ENCODE data around the gene ATE1. TPM values are rescaled to one million over a fixed set of nuclear protein-coding genes. Genes with fewer than 3 reads are reported as not detected.

ATE1 gene
- total RNA-seq, 1 experiment from 2014 or later: 39.2 TPM

DNA sequence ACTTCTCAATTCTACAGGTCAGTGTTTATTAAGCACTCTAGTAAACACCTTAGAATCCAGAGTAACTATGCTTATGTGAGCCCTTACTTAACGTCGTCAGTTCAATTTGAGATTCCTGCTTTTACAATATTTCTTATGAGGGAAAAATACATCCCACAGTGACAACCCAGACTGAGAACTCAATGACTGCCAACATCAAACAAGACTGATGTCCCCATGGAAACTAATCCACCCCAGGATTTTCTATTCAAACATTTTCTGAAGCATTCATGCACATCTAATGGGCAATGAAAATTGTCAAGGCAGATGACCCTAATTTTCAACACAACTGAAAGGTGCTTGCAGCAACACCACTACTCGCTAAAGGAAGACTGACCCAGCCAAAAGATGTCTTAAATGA is 67.0 kb downstream of the ATE1 start:
- Histone ChIP-seq H3K9ac (ENCODE audit: low read length) (no peak overlapping the region), H3K4me1 (ENCODE audit: control insufficient read depth in 1 of 2, insufficient read depth in 2 of 2, low read length in 2 of 2) (no peaks in the 10 kb centered on the region), H3K36me3 (ENCODE audit: control insufficient read depth in 1 of 2, insufficient read depth in 2 of 2, low read length in 2 of 2) (no peaks in the 10 kb centered on the region), H3K4me2 (ENCODE audit: low read length) (no peak overlapping the region), H3K79me2 (ENCODE audit: insufficient read depth, low read length) (no peaks in the 10 kb centered on the region), H3K27ac (ENCODE audit: low read depth, low read length) (no peak overlapping the region), H3K9me3 (ENCODE audit: control insufficient read depth in 1 of 2, insufficient read depth in 1 of 2, low read depth in 1 of 2, low read length in 2 of 2) (no peaks in the 10 kb centered on the region), H3K27me3 (ENCODE audit: insufficient read depth, low read length) (no peaks in the 10 kb centered on the region), H2AFZ (ENCODE audit: low read depth, low read length, poor library complexity, severe bottlenecking) (no peak overlapping the region), H3K4me3 (replicated peaks in 1 of 2; ENCODE audit: low read depth in 1 of 2, low read length in 2 of 2) (no peak overlapping the region), H3K9me2 (ENCODE audit: insufficient read depth) (no peaks in the 10 kb centered on the region), H4K20me1 (ENCODE audit: insufficient read depth) (no peaks in the 10 kb centered on the region)
- intact Hi-C loops (cut with micrococcal nuclease): no loop called here
- POLR2A ChIA-PET: no interaction called here
- CTCF ChIA-PET: no interaction called here
- TF ChIP-seq ZBTB33 (IDR thresholded peaks at IDR 0.05; ENCODE audit: extremely low read depth, insufficient replicate concordance, low read length): no peak
- TF ChIP-seq TCF7L2 (IDR thresholded peaks at IDR 0.05; ENCODE audit: borderline replicate concordance, extremely low read depth, insufficient read depth, insufficient read length): no peak
- TF ChIP-seq EGR1 (IDR thresholded peaks at IDR 0.05; ENCODE audit: low read depth): no peak
- no peak for TF ChIP-seq SRF (IDR thresholded peaks at IDR 0.05; ENCODE audit: low read depth)
- no peak for TF ChIP-seq POLR2A (IDR thresholded peaks at IDR 0.05; ENCODE audit: borderline replicate concordance, extremely low read depth, insufficient read depth, insufficient read length)
- no peak for TF ChIP-seq YY1 (IDR thresholded peaks at IDR 0.05; ENCODE audit: extremely low read depth, insufficient replicate concordance, low read depth, low read length)
- no peak for TF ChIP-seq EZH2phosphoT487 (IDR thresholded peaks at IDR 0.05; ENCODE audit: borderline replicate concordance)
- no peak for TF ChIP-seq CBX3 (IDR thresholded peaks at IDR 0.05; ENCODE audit: low read depth)
- TF ChIP-seq, protein P1, sequence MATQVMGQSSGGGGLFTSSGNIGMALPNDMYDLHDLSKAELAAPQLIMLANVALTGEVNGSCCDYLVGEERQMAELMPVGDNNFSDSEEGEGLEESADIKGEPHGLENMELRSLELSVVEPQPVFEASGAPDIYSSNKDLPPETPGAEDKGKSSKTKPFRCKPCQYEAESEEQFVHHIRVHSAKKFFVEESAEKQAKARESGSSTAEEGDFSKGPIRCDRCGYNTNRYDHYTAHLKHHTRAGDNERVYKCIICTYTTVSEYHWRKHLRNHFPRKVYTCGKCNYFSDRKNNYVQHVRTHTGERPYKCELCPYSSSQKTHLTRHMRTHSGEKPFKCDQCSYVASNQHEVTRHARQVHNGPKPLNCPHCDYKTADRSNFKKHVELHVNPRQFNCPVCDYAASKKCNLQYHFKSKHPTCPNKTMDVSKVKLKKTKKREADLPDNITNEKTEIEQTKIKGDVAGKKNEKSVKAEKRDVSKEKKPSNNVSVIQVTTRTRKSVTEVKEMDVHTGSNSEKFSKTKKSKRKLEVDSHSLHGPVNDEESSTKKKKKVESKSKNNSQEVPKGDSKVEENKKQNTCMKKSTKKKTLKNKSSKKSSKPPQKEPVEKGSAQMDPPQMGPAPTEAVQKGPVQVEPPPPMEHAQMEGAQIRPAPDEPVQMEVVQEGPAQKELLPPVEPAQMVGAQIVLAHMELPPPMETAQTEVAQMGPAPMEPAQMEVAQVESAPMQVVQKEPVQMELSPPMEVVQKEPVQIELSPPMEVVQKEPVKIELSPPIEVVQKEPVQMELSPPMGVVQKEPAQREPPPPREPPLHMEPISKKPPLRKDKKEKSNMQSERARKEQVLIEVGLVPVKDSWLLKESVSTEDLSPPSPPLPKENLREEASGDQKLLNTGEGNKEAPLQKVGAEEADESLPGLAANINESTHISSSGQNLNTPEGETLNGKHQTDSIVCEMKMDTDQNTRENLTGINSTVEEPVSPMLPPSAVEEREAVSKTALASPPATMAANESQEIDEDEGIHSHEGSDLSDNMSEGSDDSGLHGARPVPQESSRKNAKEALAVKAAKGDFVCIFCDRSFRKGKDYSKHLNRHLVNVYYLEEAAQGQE (IDR thresholded peaks at IDR 0.05; ENCODE audit: low read depth): no peak
- TF ChIP-seq FOSL1 (IDR thresholded peaks at IDR 0.05; ENCODE audit: low read depth): no peak
- TF ChIP-seq JUND (IDR thresholded peaks at IDR 0.05): no peak
- no peak for TF ChIP-seq EZH2 (IDR thresholded peaks at IDR 0.05)
- TF ChIP-seq RAD21 (IDR thresholded peaks at IDR 0.05; ENCODE audit: low read depth): no peak
- no peak for TF ChIP-seq SP1 (IDR thresholded peaks at IDR 0.05; ENCODE audit: low read depth)
- BruUV-seq (replicated peaks): no TSS peak
- ATAC-seq (no peak), DNase-seq (ENCODE audit: low read depth, low spot score) (no peak)
- RAD21 ChIA-PET (ENCODE audit: low non-redundant PET in 1 of 2, low total read pairs in 2 of 2, uncharacterized antibody in 2 of 2, unreplicated experiment in 2 of 2): no interaction called here

Measured in HCT116 (cell line).